Measurements from ENCODE around the gene FRMD4B.

DNA sequence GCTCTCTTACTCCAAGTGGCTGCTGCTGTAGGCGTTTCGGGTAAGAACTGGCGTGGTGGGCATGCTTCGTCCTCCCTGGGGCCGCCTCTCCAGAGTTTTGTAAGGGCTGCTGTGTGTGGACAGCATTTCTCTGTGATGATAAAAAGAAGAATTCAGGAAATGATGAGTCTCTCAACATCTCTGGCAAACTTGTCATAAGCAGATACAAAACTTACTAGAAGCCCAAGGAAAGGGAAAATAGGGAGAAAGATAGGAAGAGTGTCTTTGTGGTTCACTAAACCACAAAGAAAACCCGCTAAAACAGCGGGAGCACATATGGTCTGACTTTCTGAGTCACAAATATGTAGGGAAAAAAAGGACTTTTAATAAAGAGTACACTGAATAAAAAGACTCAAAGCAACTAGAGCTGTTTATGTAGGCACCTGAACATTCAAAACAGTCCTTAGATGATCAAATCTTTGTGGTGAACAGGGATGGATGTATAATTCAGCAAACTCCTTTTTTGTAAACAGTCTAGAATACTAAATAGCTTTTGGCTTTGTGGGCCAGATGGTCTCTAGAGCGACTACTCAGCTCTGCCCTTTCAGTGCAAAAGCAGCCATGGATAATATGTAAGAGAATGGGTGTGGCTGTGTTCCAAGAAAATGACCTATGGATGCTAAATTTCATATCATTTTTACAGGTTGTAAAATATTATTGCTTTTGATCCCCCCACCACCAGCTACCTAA, 203.1 kb downstream of the FRMD4B start:
- TF ChIP-seq, protein P1, sequence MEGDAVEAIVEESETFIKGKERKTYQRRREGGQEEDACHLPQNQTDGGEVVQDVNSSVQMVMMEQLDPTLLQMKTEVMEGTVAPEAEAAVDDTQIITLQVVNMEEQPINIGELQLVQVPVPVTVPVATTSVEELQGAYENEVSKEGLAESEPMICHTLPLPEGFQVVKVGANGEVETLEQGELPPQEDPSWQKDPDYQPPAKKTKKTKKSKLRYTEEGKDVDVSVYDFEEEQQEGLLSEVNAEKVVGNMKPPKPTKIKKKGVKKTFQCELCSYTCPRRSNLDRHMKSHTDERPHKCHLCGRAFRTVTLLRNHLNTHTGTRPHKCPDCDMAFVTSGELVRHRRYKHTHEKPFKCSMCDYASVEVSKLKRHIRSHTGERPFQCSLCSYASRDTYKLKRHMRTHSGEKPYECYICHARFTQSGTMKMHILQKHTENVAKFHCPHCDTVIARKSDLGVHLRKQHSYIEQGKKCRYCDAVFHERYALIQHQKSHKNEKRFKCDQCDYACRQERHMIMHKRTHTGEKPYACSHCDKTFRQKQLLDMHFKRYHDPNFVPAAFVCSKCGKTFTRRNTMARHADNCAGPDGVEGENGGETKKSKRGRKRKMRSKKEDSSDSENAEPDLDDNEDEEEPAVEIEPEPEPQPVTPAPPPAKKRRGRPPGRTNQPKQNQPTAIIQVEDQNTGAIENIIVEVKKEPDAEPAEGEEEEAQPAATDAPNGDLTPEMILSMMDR (IDR thresholded peaks at IDR 0.05; ENCODE audit: insufficient read depth, low read length): no peak
- TF ChIP-seq POLR2AphosphoS5 (IDR thresholded peaks at IDR 0.05; ENCODE audit: low read depth): no peak
